ENCODE data around the gene ZNF608. TPM values are rescaled to one million over a fixed set of nuclear protein-coding genes. Genes with fewer than 3 reads are reported as not detected.

Gene ZNF608
- total RNA-seq, 6 experiments from 2014 or later = 0.28 to 0.85 (median 0.33) TPM

DNA sequence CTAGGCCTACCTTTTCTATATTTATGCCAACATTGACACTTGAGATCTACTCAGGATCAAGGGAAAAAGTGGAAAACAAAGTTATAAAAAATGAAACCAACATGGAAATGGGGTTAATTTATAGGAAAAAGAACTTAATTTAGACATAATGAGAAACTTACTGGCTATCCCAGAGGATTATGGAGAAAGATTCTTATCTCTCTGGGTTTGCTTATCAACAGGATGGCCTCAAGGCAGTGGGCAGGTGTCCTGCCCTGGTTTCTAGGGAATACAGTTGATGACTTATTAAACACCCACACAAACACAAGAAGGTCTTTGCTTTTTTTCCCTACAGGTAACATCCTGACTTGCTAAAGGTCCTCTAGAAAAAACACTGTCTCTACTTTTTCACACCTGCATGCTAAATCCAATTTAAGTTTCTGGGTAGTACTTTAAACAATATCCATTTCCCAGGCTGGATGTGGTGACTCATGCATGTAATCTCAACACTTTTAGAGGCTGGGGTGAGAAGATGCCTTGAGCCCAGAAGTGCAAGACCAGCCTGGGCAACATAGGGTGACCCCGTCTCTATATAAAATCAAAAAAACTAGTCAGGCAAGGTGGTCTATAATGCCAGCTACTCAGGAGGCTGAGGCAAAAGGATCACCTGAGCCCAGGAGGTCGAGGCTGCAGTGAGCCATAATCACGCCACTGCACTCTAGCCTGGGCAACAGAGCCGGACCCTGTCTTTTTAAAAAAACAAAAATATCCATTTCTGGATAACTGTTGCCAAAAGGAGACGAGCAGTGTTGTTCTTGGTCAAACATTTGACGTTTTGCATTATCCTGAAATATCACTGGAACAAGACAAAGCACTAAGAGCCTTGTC is 6.6 kb upstream of the ZNF608 start:
- H3K27ac Mint-ChIP-seq = no peak overlapping the region
- H3K9me3 Mint-ChIP-seq = no peaks in the 10 kb centered on the region
- no peaks in the 10 kb centered on the region for H3K36me3 Mint-ChIP-seq (ENCODE audit: low read depth)

DNA sequence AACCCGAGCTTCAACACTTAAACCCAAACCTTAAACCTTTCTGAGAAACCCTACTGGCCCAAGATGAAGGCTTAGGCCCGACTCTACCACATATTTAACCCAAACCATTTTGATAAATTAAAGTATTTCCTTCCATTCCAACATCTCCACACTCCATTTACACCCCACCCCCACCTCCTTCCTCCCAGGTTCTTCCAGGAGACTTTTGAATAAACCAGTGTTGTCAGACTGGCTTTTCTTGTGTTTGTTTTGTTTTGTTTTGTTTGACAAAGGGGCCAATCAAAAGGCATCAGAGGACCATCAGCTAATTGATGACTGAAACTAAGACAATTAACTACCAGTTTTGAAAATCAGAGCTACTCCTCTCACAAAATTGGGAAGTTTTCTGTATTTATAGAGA is 4.6 kb upstream of the ZNF608 start:
- H3K4me3 Mint-ChIP-seq = no peak overlapping the region
- TF ChIP-seq, protein P1, sequence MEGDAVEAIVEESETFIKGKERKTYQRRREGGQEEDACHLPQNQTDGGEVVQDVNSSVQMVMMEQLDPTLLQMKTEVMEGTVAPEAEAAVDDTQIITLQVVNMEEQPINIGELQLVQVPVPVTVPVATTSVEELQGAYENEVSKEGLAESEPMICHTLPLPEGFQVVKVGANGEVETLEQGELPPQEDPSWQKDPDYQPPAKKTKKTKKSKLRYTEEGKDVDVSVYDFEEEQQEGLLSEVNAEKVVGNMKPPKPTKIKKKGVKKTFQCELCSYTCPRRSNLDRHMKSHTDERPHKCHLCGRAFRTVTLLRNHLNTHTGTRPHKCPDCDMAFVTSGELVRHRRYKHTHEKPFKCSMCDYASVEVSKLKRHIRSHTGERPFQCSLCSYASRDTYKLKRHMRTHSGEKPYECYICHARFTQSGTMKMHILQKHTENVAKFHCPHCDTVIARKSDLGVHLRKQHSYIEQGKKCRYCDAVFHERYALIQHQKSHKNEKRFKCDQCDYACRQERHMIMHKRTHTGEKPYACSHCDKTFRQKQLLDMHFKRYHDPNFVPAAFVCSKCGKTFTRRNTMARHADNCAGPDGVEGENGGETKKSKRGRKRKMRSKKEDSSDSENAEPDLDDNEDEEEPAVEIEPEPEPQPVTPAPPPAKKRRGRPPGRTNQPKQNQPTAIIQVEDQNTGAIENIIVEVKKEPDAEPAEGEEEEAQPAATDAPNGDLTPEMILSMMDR (IDR thresholded peaks at IDR 0.05) = no peak
- DNase-seq = no peak
- no peaks in the 10 kb centered on the region for H3K36me3 Mint-ChIP-seq (ENCODE audit: low read depth)
- no peaks in the 10 kb centered on the region for H3K9me3 Mint-ChIP-seq
- H3K4me1 Mint-ChIP-seq (ENCODE audit: low read depth) = peaks cover 33% of the 10 kb centered on the region
- no peak overlapping the region for H3K27ac Mint-ChIP-seq
- peaks cover 26% of the 10 kb centered on the region for H3K27me3 Mint-ChIP-seq (ENCODE audit: insufficient read depth)

More for the DNA sequence above, 6.6 kb upstream of the ZNF608 start:
- H3K27me3 Mint-ChIP-seq (ENCODE audit: insufficient read depth) = peaks cover 9% of the 10 kb centered on the region
- H3K4me3 Mint-ChIP-seq = no peak overlapping the region
- TF ChIP-seq, protein P1 (IDR thresholded peaks at IDR 0.05) = no peak
- peaks cover 12% of the 10 kb centered on the region for H3K4me1 Mint-ChIP-seq (ENCODE audit: low read depth)
- DNase-seq = no peak

GRCh38 chr5:124748687-124749594 is 2.5 kb upstream of the ZNF608 start:
- Mint-ChIP-seq H3K27ac (no peak overlapping the region), H3K4me1 (ENCODE audit: low read depth) (peaks cover 34% of the 10 kb centered on the region), H3K9me3 (no peaks in the 10 kb centered on the region), H3K36me3 (ENCODE audit: low read depth) (no peaks in the 10 kb centered on the region), H3K4me3 (peak overlapping the region; percentile 70), H3K27me3 (ENCODE audit: insufficient read depth) (peaks cover 30% of the 10 kb centered on the region)
- no peak for DNase-seq
- TF ChIP-seq, protein P1 (IDR thresholded peaks at IDR 0.05) = no peak

DNA sequence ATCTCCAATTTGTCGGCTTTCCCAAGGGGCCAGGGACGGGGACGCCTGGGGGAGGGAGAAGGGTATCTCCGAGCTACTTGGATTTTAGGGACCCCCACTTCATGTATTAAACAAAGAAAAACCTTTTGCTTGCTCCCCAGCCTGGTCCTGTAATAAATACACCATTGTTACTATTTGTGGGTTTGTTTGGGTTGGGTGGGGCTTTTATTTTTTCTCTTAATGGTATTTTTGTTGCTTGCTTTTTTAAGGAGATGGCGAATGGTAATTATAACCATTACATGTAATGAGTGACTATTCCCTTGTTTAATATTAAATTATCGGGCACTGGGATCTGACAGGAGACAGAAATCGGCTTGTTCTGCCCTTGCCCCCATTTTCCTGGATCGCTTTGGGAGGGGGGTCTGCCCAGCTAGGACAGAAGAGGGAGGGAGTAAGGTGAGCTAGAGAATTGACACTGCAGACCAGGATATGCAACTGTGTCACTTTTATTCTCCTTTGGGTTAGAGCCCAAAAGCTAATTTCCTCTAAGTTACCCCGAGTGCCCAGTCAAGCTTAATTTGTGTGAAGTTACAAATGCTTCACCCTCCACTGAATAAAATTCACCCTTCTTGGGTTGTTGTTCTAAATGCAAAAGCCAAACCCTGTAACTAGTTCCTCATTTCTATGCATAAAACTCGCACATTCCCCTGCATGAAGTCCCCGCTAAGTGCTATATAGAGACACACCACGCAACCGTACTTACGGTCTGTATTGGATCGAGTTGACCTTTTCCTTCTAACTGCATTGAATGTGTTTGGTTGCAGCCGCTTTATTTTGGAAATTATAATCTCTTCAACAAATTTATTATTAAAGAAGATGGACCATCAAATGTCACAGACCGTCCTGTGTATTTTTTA is 1.6 kb upstream of the ZNF608 start:
- H3K36me3 Mint-ChIP-seq (ENCODE audit: low read depth) = no peaks in the 10 kb centered on the region
- H3K4me3 Mint-ChIP-seq = peak overlapping the region; percentile 74
- H3K27ac Mint-ChIP-seq = no peak overlapping the region
- H3K9me3 Mint-ChIP-seq = no peaks in the 10 kb centered on the region
- DNase-seq = no peak
- TF ChIP-seq, protein P1 (IDR thresholded peaks at IDR 0.05) = no peak
- H3K4me1 Mint-ChIP-seq (ENCODE audit: low read depth) = peaks cover 34% of the 10 kb centered on the region
- peaks cover 30% of the 10 kb centered on the region for H3K27me3 Mint-ChIP-seq (ENCODE audit: insufficient read depth)

Data from HFFc6 (cell line).